ENCODE data around the gene SLC35E1.

Gene SLC35E1

GRCh38 chr19:16522559-16523377 lies 49.4 kb downstream of the SLC35E1 start:
- no peak for TF ChIP-seq CTCF (IDR thresholded peaks at IDR 0.05)
- H3K4me1 ChIP-seq (ENCODE audit: control insufficient read depth in 1 of 2, insufficient read depth in 1 of 2, low read depth in 1 of 2, low read length in 1 of 2) = no peaks in the 10 kb centered on the region
- peaks cover 100% of the 10 kb centered on the region for H3K36me3 ChIP-seq
- H3K4me3 ChIP-seq (ENCODE audit: low read depth in 1 of 2, low read length in 1 of 2) = no peak overlapping the region
- H3K9me3 ChIP-seq = no peaks in the 10 kb centered on the region
- no peak overlapping the region for H3K27ac ChIP-seq
- H3K27me3 ChIP-seq = no peaks in the 10 kb centered on the region

GRCh38 chr19:16521715-16522289 lies 50.4 kb downstream of the SLC35E1 start:
- Histone ChIP-seq H3K9me3 (no peaks in the 10 kb centered on the region), H3K27me3 (no peaks in the 10 kb centered on the region), H3K36me3 (peaks cover 100% of the 10 kb centered on the region), H3K4me1 (ENCODE audit: control insufficient read depth in 1 of 2, insufficient read depth in 1 of 2, low read depth in 1 of 2, low read length in 1 of 2) (no peaks in the 10 kb centered on the region), H3K27ac (no peak overlapping the region), H3K4me3 (ENCODE audit: low read depth in 1 of 2, low read length in 1 of 2) (no peak overlapping the region)
- no peak for TF ChIP-seq CTCF (IDR thresholded peaks at IDR 0.05)

- no peaks in the 10 kb centered on the region for H3K4me1 ChIP-seq (ENCODE audit: control insufficient read depth in 1 of 2, insufficient read depth in 1 of 2, low read depth in 1 of 2, low read length in 1 of 2)
- H3K4me3 ChIP-seq (ENCODE audit: low read depth in 1 of 2, low read length in 1 of 2) = no peak overlapping the region
- TF ChIP-seq CTCF (IDR thresholded peaks at IDR 0.05) = no peak
- no peaks in the 10 kb centered on the region for H3K9me3 ChIP-seq
- H3K36me3 ChIP-seq = peaks cover 97% of the 10 kb centered on the region
- H3K27me3 ChIP-seq = no peaks in the 10 kb centered on the region
- no peak overlapping the region for H3K27ac ChIP-seq
Measured at GRCh38 chr19:16520986-16521624, 51.1 kb downstream of the SLC35E1 start.

- Histone ChIP-seq H3K4me1 (ENCODE audit: control insufficient read depth in 1 of 2, insufficient read depth in 1 of 2, low read depth in 1 of 2, low read length in 1 of 2) (no peaks in the 10 kb centered on the region), H3K9me3 (no peaks in the 10 kb centered on the region), H3K4me3 (ENCODE audit: low read depth in 1 of 2, low read length in 1 of 2) (no peak overlapping the region), H3K36me3 (peaks cover 89% of the 10 kb centered on the region), H3K27me3 (no peaks in the 10 kb centered on the region), H3K27ac (no peak overlapping the region)
- TF ChIP-seq CTCF (IDR thresholded peaks at IDR 0.05) = no peak
Measured at GRCh38 chr19:16520074-16520973, 51.9 kb downstream of the SLC35E1 start.

- Histone ChIP-seq H3K4me1 (ENCODE audit: control insufficient read depth in 1 of 2, insufficient read depth in 1 of 2, low read depth in 1 of 2, low read length in 1 of 2) (no peaks in the 10 kb centered on the region), H3K36me3 (peaks cover 78% of the 10 kb centered on the region), H3K9me3 (no peaks in the 10 kb centered on the region), H3K27ac (no peak overlapping the region), H3K4me3 (ENCODE audit: low read depth in 1 of 2, low read length in 1 of 2) (no peak overlapping the region), H3K27me3 (no peaks in the 10 kb centered on the region)
- no peak for TF ChIP-seq CTCF (IDR thresholded peaks at IDR 0.05)
Measured at GRCh38 chr19:16519230-16519687, 53.0 kb downstream of the SLC35E1 start.
